ENCODE data around the gene CAPN3. TPM values are rescaled to one million over a fixed set of nuclear protein-coding genes. Genes with fewer than 3 reads are reported as not detected.

CAPN3 gene
- total and polyA plus RNA-seq, 7 donors = 4.4 to 18.8 (median 6.8) TPM

DNA sequence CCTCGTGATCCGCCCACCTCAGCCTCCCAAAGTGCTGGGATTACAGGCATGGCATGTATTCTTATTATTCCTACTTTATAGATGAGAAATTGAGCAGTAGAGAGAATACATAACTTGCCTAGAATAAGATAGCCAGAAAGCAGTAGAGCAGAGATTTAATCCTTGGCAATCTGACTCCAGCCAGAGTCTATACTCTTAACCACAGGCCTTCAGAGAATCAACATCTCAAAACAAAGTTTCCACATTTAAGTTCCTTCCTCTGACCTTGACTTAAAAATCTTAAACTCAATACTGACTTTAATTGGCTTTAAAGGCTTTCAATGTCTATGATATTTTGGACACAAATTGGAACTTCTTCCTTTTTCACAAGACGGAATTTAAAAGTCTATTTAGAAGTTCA is 94.5 kb downstream of the CAPN3 start:
- DNase-seq = no peak
- H3K4me1 ChIP-seq = peaks cover 2 to 45% (median 33%) of the 10 kb centered on the region in 4 donors
- intact Hi-C loops (cut with DNase I) = no loop called here
- TF ChIP-seq EP300 (IDR thresholded peaks at IDR 0.05) (no peak), POLR2AphosphoS5 (IDR thresholded peaks at IDR 0.05) (no peak), POLR2A (IDR thresholded peaks at IDR 0.05) (no peak)
- no peak overlapping the region for H3K4me3 ChIP-seq
- WGBS, 2 donors = 93 to 94% methylated on average over 3 of the region's 3 CpGs
- peaks cover 0 to 34% (median 14%) of the 10 kb centered on the region in 4 donors for H3K36me3 ChIP-seq
- H3K27me3 ChIP-seq = no peaks in the 10 kb centered on the region
- H3K27ac ChIP-seq = no peak overlapping the region
- no peaks in the 10 kb centered on the region for H3K9me3 ChIP-seq

DNA sequence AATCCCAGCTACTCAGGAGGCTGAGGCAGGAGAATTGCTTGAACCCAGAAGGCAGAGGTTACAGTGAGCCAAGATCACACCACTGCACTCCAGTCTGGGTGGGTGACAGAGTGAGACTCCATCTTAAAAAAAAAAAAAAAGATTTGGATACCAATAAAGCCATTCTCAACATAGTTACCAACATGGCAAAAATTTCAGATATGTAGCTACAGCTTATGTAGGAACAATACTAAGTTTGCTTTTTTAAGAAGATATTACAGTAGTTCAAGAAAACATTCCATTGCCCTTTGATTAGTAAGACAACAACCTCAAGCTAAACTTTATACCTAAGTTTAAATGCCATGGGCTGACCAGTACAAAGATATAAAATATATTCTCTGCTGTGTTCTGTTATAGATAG is 97.2 kb downstream of the CAPN3 start:
- Histone ChIP-seq H3K27ac (peak overlapping the region; percentile 80 to 90 (median 89)), H3K9me3 (no peaks in the 10 kb centered on the region), H3K4me1 (peaks cover 2 to 46% (median 34%) of the 10 kb centered on the region in 4 donors), H3K27me3 (no peaks in the 10 kb centered on the region), H3K4me3 (peak overlapping the region; percentile 7 to 37 (median 30)), H3K36me3 (peaks cover 0 to 10% (median 1%) of the 10 kb centered on the region in 4 donors)
- intact Hi-C loops (cut with DNase I) = no loop called here
- DNase-seq = no peak
- TF ChIP-seq, protein P1, sequence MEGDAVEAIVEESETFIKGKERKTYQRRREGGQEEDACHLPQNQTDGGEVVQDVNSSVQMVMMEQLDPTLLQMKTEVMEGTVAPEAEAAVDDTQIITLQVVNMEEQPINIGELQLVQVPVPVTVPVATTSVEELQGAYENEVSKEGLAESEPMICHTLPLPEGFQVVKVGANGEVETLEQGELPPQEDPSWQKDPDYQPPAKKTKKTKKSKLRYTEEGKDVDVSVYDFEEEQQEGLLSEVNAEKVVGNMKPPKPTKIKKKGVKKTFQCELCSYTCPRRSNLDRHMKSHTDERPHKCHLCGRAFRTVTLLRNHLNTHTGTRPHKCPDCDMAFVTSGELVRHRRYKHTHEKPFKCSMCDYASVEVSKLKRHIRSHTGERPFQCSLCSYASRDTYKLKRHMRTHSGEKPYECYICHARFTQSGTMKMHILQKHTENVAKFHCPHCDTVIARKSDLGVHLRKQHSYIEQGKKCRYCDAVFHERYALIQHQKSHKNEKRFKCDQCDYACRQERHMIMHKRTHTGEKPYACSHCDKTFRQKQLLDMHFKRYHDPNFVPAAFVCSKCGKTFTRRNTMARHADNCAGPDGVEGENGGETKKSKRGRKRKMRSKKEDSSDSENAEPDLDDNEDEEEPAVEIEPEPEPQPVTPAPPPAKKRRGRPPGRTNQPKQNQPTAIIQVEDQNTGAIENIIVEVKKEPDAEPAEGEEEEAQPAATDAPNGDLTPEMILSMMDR (IDR thresholded peaks at IDR 0.05) = no peak
- TF ChIP-seq POLR2A (IDR thresholded peaks at IDR 0.05) (no peak), EP300 (IDR thresholded peaks at IDR 0.05) (no peak), POLR2AphosphoS5 (IDR thresholded peaks at IDR 0.05) (no peak)

DNA sequence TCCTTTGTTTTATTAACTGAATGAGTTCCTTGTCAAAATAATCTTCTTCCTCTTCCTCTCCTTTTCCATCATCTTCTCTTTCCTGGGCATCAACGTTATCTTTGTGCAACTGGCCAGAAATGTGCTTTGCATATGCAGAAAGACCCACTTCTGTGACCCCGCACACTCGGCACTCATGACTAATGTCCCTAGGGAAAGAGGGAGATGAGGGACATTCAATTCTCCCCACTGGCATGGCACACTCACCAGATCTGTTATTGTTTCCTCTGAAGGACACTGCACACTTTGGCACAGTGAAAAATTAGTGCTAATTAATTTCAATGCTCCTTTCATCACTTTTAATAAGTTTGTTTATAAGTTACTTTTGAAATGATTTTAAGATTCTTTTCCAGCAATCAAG is 97.7 kb downstream of the CAPN3 start:
- no peaks in the 10 kb centered on the region for H3K9me3 ChIP-seq
- peak overlapping the region; percentile 80 to 90 (median 89) for H3K27ac ChIP-seq
- H3K4me1 ChIP-seq = peaks cover 2 to 46% (median 34%) of the 10 kb centered on the region in 4 donors
- no peak for TF ChIP-seq POLR2AphosphoS5 (IDR thresholded peaks at IDR 0.05)
- no peak for TF ChIP-seq POLR2A (IDR thresholded peaks at IDR 0.05)
- intact Hi-C loops (cut with DNase I) = no loop called here
- H3K27me3 ChIP-seq = no peaks in the 10 kb centered on the region
- no peak for DNase-seq
- H3K4me3 ChIP-seq = peak overlapping the region in 3 of 4 donors; percentile 27 to 37 (median 33)
- peaks cover 0 to 5% (median 0%) of the 10 kb centered on the region in 4 donors for H3K36me3 ChIP-seq
- WGBS, 2 donors = 46 to 77% methylated on average over 3 of the region's 3 CpGs

DNA sequence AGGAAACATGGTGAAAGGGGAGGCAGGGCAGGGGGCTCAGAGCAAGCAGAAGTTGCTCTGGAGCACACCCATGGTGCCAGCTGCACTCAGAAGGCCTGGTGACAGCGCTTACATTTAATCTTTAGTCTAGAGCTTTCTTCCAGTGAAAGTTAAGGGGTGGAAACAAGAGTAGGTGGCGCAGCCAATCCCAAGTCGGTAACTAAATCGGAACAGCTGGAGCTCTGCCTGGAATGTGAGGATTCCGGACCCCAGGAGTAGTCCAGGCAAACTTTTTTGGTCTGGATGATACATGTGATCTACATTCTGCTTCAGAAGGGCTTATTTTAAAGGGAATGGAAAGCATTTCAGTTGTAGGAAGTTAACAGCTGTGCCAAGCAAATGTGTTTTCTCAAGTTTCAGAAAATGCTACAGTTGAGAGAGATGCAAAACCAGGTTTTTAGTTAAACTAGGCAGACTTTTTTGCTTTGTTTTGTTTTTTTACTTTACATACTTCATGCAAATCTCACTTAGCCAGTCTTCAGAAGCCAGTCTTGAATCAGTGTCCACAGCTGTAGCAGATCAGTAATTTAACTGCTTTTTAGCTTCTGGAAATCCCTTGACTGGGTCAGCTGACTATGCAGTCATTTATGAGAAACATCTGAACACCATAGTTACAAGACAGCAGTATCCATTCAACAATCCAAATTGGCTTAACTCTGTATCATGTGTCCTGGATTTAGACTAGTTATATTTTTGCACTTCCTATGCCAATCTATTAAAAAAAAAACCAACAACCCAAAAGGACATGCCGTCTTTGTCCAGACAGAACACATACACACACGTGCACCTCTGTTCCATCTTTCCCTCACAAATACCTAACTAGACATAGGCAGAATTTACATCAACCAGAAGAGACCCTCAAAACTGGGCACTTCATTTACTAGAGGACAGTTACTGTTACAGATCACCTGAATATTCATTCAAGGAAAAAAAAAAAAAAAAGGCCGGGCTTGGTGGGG is 98.4 kb downstream of the CAPN3 start:
- DNase-seq = peak; percentile 91
- Histone ChIP-seq H3K27me3 (no peaks in the 10 kb centered on the region), H3K36me3 (peaks cover 0 to 5% (median 0%) of the 10 kb centered on the region in 4 donors), H3K27ac (peak overlapping the region; percentile 80 to 90 (median 89)), H3K9me3 (no peaks in the 10 kb centered on the region), H3K4me1 (peaks cover 2 to 46% (median 34%) of the 10 kb centered on the region in 4 donors), H3K4me3 (peak overlapping the region in 3 of 4 donors; percentile 27 to 37 (median 33))
- intact Hi-C loops (cut with DNase I) = no loop called here
- WGBS, 2 donors = 70 to 85% methylated on average over 8 of the region's 8 CpGs
- TF ChIP-seq, protein P1 (IDR thresholded peaks at IDR 0.05) = no peak
- TF ChIP-seq EP300 (IDR thresholded peaks at IDR 0.05) (peak in 2 of 4 donors; percentile 83 to 93), POLR2AphosphoS5 (IDR thresholded peaks at IDR 0.05) (peak; percentile 24 to 87 (median 58)), POLR2A (IDR thresholded peaks at IDR 0.05) (no peak)

DNA sequence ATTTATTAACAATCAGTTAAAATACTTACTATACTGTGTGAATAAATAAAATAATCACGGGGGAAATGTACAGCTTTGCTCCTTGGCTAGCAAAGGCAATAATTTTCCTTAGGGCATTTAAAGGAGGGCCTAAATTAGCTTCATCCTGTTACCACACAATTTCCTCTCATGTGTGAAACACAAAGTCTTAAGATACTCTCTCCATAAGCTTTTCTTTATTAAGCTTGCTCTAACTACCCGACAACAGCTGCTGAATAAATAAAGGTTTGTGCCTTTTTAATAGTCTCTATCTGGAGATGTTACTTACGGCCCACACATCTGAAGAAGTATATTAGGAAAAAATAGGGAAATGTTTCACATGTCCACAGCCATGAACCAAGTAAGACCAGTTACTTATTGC is 102.0 kb downstream of the CAPN3 start:
- intact Hi-C loops (cut with DNase I) = no loop called here
- TF ChIP-seq POLR2AphosphoS5 (IDR thresholded peaks at IDR 0.05) = no peak
- TF ChIP-seq EP300 (IDR thresholded peaks at IDR 0.05) = no peak
- TF ChIP-seq, protein P1 (IDR thresholded peaks at IDR 0.05) = no peak
- no peak for TF ChIP-seq POLR2A (IDR thresholded peaks at IDR 0.05)
- WGBS, 2 donors = 67 to 70% methylated on average over 3 of the region's 3 CpGs
- Histone ChIP-seq H3K27me3 (no peaks in the 10 kb centered on the region), H3K9me3 (no peaks in the 10 kb centered on the region), H3K4me3 (no peak overlapping the region), H3K36me3 (peaks cover 0 to 18% (median 0%) of the 10 kb centered on the region in 4 donors), H3K27ac (peak overlapping the region in 2 of 4 donors; percentile 22 to 47), H3K4me1 (peaks cover 2 to 31% (median 27%) of the 10 kb centered on the region in 4 donors)
- no peak for DNase-seq

Small RNA genes lying within 50 kb of the gene (small RNA-seq; reads per million reads assigned to genes)
- 0 reads per million in 3 donors for gene RNU6-188P

Other genes starting within 250 kb of the CAPN3 start
- gene PLA2G4F, start 202.9 kb upstream of the CAPN3 start, total RNA-seq = under 1 TPM in 2 of 4 donors, not detected in 2; under 0.01 to 0.71 TPM
- 10 to 100 TPM in 2 of 3 donors, 1 to 10 TPM in 1; 7.2 to 28.8 (median 12.9) TPM for gene PLA2G4F, start 202.9 kb upstream of the CAPN3 start, polyA plus RNA-seq
- gene VPS39, start 151.2 kb upstream of the CAPN3 start, total RNA-seq = 100 to 1,000 TPM in 1 of 4 donors, 10 to 100 TPM in 3; 70.3 to 186 (median 78.6) TPM
- 10 to 100 TPM; 16.2 to 44.0 (median 22.0) TPM for gene VPS39, start 151.2 kb upstream of the CAPN3 start, polyA plus RNA-seq
- gene GANC, start 86.3 kb upstream of the CAPN3 start, total RNA-seq = 10 to 100 TPM; 18.9 to 34.1 (median 22.9) TPM
- 10 to 100 TPM in 2 of 3 donors, 1 to 10 TPM in 1; 9.0 to 19.9 (median 16.8) TPM for gene GANC, start 86.3 kb upstream of the CAPN3 start, polyA plus RNA-seq
- gene TMEM87A, start 86.1 kb upstream of the CAPN3 start, total RNA-seq = 10 to 100 TPM; 32.7 to 45.3 (median 42.6) TPM
- gene TMEM87A, start 86.1 kb upstream of the CAPN3 start, polyA plus RNA-seq = 10 to 100 TPM in 2 of 3 donors, 1 to 10 TPM in 1; 9.6 to 44.7 (median 18.3) TPM
- gene ZNF106, start 131.6 kb downstream of the CAPN3 start, total RNA-seq = 100 to 1,000 TPM in 1 of 4 donors, 10 to 100 TPM in 3; 69.4 to 107 (median 82.3) TPM
- gene ZNF106, start 131.6 kb downstream of the CAPN3 start, polyA plus RNA-seq = 10 to 100 TPM; 10.9 to 18.1 (median 13.2) TPM
- gene SNAP23, start 136.1 kb downstream of the CAPN3 start, total RNA-seq = 10 to 100 TPM; 43.8 to 67.4 (median 57.9) TPM
- gene SNAP23, start 136.1 kb downstream of the CAPN3 start, polyA plus RNA-seq = 100 to 1,000 TPM in 1 of 3 donors, 10 to 100 TPM in 2; 50.2 to 107 (median 76.9) TPM
- gene LRRC57, start 189.3 kb downstream of the CAPN3 start, total RNA-seq = 10 to 100 TPM in 3 of 4 donors, 1 to 10 TPM in 1; 9.2 to 24.6 (median 11.4) TPM
- gene LRRC57, start 189.3 kb downstream of the CAPN3 start, polyA plus RNA-seq = 10 to 100 TPM in 2 of 3 donors, 1 to 10 TPM in 1; 8.4 to 16.4 (median 11.5) TPM
- 10 to 100 TPM; 18.3 to 24.6 (median 20.1) TPM for gene HAUS2, start 189.3 kb downstream of the CAPN3 start, total RNA-seq
- 10 to 100 TPM; 11.1 to 15.1 (median 12.6) TPM for gene HAUS2, start 189.3 kb downstream of the CAPN3 start, polyA plus RNA-seq
- 100 to 1,000 TPM in 1 of 4 donors, 10 to 100 TPM in 3; 36.4 to 125 (median 49.4) TPM for gene STARD9, start 216.1 kb downstream of the CAPN3 start, total RNA-seq
- gene STARD9, start 216.1 kb downstream of the CAPN3 start, polyA plus RNA-seq = 1 to 10 TPM in 1 of 3 donors, under 1 TPM in 2; 0.60 to 5.7 (median 0.69) TPM

Measured in sigmoid colon (tissue), 7 donors.